ENCODE results near the gene ZBTB7C. TPM values are rescaled to one million over a fixed set of nuclear protein-coding genes. Genes with fewer than 3 reads are reported as not detected.

ZBTB7C gene
- total RNA-seq, 2 experiments from 2014 or later = not detected

DNA sequence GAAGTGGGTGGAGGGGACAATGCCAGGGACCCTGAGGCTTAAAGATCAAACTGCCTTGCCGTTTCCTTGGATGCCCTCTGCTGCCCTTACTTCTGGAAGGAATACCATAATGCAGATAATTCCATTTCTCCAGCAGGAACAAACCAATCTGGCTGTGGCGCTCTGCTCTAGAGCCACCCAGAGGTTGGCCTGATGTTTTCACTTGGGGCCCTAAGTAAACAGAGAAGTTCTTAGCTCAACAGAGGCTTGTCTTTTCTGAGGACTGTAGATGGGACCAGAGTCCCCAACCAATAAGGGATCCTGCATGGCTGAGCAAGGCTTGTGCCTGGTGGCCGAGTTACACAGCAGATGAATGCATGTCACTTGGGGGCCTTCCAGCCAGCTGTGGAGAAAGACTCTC lies 230.2 kb downstream of the ZBTB7C start:
- ChIA-PET CTCF (no interaction called here), POLR2A (no interaction called here)
- intact Hi-C loops (cut with micrococcal nuclease) = no loop called here
- H3K4me1 Mint-ChIP-seq (ENCODE audit: low read depth) = no peaks in the 10 kb centered on the region
- H3K36me3 Mint-ChIP-seq (ENCODE audit: low read depth) = no peaks in the 10 kb centered on the region
- H3K27ac Mint-ChIP-seq = no peak overlapping the region
- ATAC-seq = no peak
- no peak for TF ChIP-seq CTCF (IDR thresholded peaks at IDR 0.05)
- DNase-seq = no peak
- H3K27me3 Mint-ChIP-seq = peaks cover 1% of the 10 kb centered on the region
- H3K4me3 Mint-ChIP-seq = no peak overlapping the region
- no peaks in the 10 kb centered on the region for H3K9me3 Mint-ChIP-seq

DNA sequence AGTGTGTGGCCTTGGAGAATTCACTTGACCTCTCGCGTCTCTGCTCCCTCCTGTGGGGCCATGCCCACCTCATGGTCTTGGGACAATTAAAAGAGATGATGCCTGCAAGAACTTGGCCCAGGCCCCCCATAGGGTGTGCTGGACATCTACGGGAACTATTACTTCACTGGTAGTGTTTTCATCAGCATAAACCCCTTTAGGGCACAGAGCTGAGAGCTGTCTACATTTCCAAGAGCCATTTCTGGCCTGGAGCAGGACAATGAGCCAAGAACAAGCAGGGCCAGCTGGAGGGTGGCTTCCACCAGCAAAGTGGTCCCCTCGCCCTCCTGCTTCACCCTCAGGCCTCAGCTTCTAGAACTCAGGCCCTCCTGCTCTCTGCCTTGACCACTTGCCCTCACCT lies 232.3 kb downstream of the ZBTB7C start:
- no peak overlapping the region for H3K27ac Mint-ChIP-seq
- POLR2A ChIA-PET = no interaction called here
- TF ChIP-seq CTCF (IDR thresholded peaks at IDR 0.05) = no peak
- H3K9me3 Mint-ChIP-seq = no peaks in the 10 kb centered on the region
- H3K27me3 Mint-ChIP-seq = peaks cover 1% of the 10 kb centered on the region
- no peaks in the 10 kb centered on the region for H3K4me1 Mint-ChIP-seq (ENCODE audit: low read depth)
- CTCF ChIA-PET = no interaction called here
- no peak for DNase-seq
- no peak overlapping the region for H3K4me3 Mint-ChIP-seq
- H3K36me3 Mint-ChIP-seq (ENCODE audit: low read depth) = no peaks in the 10 kb centered on the region
- intact Hi-C loops (cut with micrococcal nuclease) = no loop called here
- ATAC-seq = no peak

DNA sequence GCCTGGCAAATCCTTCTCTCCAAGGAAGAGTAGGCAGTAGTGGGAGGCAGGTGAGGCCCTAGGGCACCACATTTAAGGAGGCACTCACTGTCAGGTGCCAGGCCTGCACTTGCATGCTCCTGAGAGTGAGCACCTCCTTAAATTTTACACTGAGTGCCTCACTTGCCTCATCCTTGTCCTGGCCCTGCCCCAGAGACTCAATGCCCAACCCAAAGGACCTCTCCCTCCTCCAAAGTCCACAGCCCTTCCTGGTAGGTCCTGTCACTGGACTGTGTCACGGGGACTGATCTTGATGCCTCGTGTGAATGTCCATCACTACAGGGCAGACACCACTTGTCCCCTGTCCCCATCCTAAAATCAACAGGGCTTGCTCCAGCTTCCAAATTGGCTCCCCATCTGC lies 235.6 kb downstream of the ZBTB7C start:
- Mint-ChIP-seq H3K4me1 (ENCODE audit: low read depth) (no peaks in the 10 kb centered on the region), H3K27me3 (peaks cover 6% of the 10 kb centered on the region), H3K4me3 (no peak overlapping the region), H3K9me3 (no peaks in the 10 kb centered on the region), H3K27ac (no peak overlapping the region), H3K36me3 (ENCODE audit: low read depth) (no peaks in the 10 kb centered on the region)
- CTCF ChIA-PET = no interaction called here
- POLR2A ChIA-PET = no interaction called here
- intact Hi-C loops (cut with micrococcal nuclease) = no loop called here
- DNase-seq = no peak
- ATAC-seq = no peak
- no peak for TF ChIP-seq CTCF (IDR thresholded peaks at IDR 0.05)

DNA sequence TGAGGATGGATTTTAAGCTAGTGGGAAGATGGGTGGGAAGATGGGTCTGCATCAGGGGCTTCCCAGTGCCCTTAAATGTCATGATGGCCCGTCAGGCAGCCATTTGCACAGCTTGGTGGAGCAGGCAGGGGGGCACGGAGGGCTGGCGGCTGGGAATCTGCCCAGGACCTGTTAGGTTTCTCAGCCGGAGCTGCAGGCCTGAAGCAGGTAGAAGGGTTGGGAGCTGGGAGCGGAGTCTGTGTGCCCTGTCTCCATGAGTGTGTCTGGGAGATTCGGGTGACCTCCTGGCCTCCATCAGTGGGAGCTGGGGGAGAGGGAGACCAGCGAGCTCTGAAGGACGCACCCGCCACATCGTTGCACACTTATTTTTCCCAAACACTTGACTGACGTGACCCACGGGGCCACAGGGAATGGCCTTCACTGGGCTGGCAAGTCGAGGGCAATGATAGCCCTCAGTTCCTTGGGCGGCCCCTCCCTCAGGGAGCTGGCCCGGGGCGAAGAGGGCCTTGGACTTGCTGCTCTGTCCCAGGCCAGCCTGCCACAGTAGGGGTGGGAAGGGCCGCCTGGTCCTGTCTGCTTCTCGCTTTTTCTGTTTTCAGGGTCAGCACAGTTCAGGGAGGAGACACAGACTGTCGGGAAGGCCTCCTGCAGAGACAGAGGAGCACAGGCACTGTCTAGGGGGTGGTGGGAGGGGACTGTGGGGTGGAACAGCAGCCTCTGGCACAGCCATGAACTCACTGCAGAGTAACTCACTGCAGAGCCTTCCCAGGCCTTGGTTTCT lies 236.8 kb downstream of the ZBTB7C start:
- no peaks in the 10 kb centered on the region for H3K4me1 Mint-ChIP-seq (ENCODE audit: low read depth)
- CTCF ChIA-PET = no interaction called here
- intact Hi-C loops (cut with micrococcal nuclease) = no loop called here

More for the DNA sequence above, 236.8 kb downstream of the ZBTB7C start:
- Mint-ChIP-seq H3K36me3 (ENCODE audit: low read depth) (no peaks in the 10 kb centered on the region), H3K4me3 (no peak overlapping the region), H3K27me3 (peaks cover 7% of the 10 kb centered on the region), H3K9me3 (no peaks in the 10 kb centered on the region), H3K27ac (no peak overlapping the region)
- DNase-seq = no peak
- no peak for ATAC-seq
- POLR2A ChIA-PET = no interaction called here
- no peak for TF ChIP-seq CTCF (IDR thresholded peaks at IDR 0.05)

Measured in activated CD8-positive, alpha-beta T cell treated with anti-CD3 and anti-CD28 coated beads for 36 hours (primary cell).